GOT3 (cell line): Measurements from ENCODE around the gene ALDH1A2.
"Not testable (repeated sequence)": the region's sequence is repeated elsewhere in the genome, so short reads cannot be mapped to it uniquely, and the experiment has no call there.

Experiments
- DNase-seq: peaks from one replicate; lab custom pipeline; 2025; ENCODE audit warnings: mixed read lengths; lab: John Stamatoyannopoulos, UW

The ALDH1A2 gene

DNA sequence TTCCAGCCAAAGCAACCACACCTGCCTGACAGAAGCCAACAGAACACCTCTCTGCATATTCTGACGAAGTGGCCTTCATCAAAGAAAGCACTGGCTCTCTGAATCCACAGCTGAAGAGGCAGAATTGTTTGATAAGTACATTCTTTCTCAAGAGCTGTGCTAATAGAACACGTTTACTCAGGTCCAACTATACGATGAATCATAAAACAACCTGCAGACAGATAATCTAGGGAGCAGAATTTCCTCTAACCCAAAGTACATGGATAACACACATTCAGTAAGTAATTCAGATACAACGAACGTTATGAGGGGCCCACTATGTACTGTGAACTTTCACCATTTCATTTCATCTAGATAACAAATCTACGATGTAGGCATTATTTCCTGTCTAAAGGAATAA is 25.4 kb downstream of the ALDH1A2 start:
- no peak for DNase-seq

DNA sequence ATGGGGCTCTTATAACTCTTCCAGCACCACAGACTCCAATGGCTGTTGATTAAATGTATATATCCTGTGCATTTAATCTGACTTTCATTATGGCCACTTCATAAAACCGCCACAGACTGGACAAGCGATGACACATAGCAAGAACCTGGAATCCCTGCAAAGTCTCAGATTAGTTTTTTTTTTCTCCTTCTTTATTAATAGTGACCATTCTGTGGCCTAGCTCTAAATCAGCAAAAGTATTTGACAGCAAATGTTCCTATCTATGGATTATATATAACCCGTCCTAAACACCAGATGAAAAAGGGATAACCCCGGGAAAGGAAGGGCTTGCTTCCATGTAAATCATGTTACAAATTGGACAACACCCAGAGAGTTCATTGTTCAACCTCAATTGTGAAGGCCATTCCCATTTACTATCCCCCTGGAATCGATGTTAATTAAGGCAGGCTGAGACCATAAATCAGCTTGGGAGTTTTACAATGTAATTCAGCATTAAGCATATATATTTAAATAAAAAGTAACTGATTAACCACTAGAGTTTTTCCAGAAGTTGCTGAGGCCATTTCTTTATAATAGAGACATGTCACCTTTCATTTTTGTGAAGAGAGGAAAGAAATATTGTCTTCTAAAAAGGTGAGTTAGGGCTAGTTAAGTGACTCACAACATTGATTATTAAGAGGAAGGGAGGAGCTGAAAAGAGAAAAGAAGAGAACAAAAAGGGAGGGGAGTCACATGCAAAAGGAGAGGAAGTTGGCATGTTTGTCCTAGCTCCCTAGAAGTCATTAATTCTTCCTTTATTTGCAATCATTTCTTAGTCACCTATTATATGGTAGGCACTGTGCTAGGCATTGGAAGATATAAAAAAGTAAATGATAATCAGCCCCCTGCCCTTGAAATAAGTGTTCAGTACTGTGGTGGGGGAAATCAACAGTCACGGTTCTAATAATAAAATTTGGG is 26.2 kb downstream of the ALDH1A2 start:
- DNase-seq: no peak

DNA sequence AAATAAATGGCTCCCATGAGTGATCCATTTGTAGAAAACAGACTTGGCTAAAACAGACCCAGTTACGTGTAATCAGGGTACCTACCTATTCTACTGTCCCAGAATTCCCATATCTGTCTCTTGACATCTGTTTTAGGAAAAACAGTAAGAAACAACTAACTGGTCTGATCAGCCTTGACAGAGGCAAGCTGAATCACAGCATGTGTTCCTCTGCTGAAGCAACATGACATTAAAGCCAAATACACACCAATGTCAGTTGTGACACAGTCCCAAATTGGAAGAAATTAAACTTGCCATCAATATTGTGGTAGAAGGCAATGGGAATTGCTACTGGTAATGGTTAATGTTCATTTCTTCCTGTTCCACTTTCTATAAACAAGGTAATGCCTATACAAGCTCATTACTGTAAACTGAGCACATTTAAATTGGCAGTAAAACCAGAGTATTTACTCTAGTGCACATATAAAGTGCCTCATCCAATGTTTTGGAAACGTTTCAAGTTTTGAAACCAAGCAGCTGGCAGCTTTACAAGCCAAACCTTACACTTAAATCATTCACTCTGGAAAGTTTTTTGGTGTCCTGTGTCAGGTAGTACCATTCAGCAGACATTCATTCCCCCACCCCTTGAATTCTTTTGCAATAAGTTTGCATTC is 27.0 kb downstream of the ALDH1A2 start:
- no peak for DNase-seq

DNA sequence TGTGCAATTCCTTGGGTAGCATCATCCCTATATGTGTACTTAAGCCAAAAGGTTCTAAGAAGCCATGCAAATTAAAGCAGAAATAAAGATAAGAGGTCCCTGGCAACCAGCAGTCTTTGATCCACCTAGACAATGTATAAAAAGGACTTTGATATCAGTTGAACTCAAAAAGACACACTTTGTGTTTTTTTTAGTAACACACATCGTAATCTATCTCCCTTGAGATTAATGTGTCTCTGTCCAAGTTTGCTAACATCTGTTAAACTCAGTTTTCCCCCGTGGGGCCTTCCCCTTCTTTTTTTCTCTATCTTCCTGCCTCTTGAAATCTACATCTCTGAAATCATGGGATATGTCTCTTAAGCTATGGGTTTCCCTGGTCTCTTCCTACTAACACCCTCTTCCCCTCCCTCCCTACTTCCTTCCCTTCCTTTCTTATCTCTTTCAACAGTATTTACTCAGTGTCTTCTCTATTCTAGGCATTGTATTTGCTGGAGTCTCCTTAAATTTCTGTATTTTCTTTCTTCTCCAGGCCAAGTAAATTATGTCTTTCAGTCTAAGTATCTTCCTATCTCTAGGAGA is 27.7 kb downstream of the ALDH1A2 start:
- no peak for DNase-seq

DNA sequence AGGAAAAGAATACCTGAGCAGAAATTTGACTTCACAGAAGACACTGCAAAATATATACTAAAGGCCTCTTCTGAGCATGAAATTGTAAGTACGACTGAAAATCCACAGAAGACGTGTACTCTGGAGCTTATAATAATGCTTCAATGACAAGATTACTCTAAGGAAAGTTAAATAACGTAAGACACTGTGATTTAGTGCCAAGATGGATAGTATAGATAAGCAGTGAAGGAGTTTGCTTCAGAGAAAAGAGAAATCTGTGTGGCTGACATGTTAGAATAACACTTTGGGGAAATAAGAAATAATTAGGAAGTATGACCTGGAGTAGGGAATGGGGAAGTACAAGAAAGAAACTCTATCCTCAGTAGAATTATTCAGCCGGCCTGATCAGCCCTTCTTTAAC is 28.9 kb downstream of the ALDH1A2 start:
- no peak for DNase-seq

DNA sequence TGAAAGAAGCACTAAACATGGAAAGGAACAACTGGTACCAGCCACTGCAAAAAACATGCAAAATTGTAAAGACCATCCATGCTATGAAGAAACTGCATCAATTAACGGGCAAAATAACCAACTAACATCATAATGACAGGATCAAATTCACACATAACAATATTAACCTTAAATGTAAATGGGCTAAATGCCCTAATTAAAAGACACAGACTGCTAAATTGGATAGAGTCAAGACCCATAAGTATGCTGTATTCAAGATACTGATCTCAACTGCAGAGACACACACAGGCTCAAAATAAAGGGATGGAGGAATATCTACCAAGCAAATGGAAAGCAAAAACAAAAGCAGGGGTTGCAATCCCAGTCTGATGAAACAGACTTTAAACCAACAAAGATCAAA is 37.1 kb downstream of the ALDH1A2 start:
- not testable (repeated sequence) for DNase-seq

DNA sequence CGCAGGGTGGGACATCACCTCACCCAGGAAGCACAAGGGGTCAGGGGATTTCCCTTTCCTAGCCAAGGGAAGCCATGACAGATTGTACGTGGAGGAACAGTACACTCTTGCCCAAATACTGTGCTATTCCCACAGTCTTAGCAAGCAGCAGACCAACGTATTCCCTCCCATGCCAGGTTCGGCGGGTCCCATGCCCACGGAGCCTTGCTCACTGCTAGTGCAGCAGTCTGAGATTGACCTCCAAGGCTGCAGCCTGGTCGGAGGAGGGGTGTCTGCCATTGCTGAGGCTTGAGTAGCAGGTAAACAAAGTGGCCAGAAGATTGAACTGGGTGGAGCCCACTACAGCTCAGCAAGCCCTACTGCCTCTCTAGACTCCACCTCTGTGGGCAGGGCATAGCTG is 39.0 kb downstream of the ALDH1A2 start:
- no peak for DNase-seq

DNA sequence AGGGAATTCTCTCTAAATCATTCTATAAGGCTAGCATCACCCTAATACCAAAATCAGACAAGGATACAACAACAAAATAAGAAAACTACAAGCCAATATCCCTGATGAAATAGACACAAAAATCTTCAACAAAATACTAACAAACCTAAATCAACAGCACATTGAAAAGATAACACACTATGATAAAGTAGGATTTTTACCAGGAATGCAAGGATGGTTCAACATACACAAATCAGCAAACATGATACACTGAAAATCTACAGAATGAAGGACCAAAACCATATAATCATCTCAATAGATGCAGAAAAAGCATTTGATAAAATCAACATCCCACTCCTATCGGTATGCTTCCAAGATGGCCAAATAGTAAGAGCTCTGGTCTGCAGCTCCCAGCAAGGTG is 39.5 kb downstream of the ALDH1A2 start:
- no peak for DNase-seq

DNA sequence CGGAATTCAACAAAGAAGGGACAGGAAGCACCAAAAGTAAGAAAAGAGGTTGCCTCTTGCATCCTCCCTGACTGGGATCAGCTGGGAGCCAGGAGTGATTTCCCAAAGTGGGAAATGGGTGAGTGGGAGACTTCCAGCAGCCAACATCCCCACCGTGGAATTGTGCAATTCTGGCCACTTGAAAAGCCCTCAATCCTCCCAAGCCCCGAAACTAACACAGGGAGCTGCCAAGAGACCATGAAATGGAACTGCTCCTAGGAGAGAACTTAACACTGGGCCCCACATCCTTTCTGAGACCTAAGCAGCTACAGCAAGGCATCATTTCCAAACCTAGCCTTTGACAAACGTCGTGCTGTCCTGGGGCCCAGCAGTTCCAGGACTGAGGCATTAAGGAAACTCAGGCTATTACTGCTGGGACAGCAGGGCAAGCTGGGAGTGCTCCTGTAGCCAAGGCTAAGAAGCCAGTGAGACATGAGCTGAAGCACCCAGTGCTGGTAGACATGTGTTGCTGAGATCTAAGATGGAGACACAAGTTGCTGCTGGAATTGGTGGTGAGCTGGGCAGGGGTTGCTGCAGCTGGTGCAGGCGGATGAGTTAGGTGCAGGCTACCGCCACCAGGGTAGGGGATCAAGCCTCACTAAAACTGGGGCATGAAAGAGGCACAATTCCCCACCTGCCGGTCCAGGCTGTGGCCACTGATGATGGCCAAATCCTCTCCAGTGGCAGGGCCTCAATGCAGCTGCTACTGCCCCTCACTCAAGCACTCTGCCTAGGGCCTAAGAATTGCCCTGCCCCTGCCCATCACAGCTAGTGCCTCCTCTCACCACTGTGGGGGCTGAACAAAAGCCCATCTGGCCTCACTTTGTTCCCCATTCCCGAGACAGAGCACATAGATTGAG is 43.9 kb downstream of the ALDH1A2 start:
- DNase-seq: no peak

DNA sequence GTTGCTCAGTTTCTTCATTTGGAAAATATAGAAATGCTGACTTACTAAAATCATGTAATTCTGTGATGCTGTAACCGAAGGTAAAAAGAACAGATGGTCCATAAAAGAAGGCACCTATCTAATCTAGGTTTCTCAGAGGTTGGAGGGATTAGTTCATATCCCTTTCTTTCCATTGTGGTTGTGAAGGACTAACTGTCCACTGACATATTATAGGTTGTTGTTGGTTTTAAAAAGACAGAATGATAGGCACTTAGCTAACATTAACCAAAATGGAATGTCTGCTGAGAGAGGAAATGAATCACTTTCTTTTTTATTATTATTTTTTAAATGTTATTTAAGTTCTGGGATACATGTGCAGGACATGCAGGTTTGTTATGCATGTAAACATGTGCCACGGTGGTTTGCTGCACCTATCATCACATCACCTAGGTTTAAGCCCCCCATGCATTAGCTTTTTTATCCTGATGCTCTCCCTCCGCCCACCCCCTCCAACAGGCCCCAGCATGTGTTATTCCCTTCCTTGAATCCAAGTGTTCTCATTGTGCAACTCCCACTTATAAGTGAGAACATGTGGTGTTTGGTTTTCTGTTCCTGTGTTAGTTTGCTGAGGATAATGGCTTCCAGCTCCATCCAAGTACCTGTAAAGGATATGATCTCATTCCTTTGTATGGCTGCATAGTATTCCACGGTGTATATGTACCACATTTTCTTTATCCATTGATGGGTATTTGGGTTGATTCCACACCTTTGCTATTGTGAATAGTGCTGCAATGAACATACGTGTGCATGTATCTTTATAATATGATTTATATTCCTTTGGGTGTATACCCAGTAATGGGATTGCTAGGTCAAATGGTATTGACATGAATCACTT is 45.8 kb downstream of the ALDH1A2 start:
- no peak for DNase-seq

DNA sequence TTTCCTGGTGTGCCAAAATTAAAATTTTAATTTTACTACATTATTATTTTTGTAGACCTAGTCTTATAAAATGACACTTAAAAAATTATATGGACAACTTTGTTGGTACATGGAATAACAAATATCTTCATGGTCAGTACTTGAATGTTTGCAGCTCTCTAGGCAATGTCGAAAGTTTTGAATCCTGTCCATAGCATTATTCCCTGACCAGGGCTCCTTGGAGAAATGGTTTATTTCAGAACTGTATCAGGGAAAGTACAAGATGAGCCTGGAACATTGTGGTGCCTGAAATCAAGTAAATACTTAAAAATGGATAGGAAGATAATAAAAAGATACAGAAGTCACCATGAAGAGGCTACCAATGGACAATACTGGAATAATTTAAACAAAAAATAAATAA is 47.6 kb downstream of the ALDH1A2 start:
- DNase-seq: no peak

DNA sequence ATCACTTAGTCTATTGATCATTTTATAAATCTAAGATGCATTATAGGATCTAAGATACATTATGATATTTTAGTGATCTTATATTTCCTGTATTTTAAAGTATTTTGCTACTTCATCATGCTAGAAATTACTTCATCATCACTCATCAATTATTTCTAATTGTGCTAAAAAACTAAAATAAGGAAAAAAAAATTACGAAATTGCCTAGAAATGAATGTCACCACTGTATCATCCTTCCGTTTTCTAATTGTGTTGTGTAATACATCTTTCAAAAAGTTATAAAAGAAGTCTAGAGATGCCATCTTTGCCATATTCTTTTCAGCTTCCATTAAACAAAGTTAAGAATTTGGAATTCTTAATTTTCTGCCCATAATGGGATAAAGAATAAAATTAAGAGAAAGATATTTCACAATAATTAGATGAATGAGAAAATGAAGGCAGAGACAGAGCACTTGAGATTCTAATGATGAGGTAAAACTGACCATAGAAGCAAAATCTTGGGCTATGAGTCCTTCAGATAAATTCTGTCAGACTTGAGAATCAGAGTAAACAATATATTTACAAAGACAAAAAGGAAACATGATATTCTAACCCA is 48.8 kb downstream of the ALDH1A2 start:
- DNase-seq: no peak

DNA sequence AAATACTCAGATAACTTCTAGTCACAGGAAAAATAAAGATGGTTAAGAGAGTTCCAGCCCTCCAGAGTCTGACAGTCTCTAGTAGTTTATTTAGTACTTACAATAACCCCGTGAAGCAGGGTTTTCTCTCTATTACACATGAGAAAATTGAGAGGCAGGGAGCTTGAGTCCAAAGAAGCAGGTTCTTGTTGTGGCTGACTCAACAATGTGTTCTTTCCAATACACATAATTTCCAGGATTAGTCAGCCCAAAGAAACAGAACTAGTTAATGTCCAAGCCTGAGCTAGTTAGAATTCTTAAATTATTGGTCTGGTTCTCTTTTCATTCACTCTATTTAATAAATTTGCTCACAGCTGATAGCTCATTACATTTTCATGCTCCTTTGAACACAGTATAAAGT is 49.9 kb downstream of the ALDH1A2 start:
- no peak for DNase-seq

DNA sequence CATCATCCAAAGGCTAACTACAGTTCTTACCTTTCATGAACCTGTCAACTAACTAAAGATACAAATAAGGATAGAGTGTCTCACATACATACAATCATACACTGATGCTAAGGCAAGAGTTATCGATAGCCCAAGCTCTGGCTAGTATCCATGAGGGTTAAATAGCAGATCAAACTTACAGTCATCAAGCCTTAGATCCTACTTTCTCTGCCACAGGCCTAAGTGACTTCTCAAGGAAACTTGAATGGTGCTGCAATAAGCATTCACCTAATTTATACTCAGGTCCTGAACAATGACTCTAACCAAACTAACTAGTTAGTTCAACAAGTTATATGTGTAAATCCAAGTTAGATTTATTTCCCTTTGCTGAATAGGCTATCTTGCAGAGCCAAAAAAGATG is 51.0 kb downstream of the ALDH1A2 start:
- no peak for DNase-seq

DNA sequence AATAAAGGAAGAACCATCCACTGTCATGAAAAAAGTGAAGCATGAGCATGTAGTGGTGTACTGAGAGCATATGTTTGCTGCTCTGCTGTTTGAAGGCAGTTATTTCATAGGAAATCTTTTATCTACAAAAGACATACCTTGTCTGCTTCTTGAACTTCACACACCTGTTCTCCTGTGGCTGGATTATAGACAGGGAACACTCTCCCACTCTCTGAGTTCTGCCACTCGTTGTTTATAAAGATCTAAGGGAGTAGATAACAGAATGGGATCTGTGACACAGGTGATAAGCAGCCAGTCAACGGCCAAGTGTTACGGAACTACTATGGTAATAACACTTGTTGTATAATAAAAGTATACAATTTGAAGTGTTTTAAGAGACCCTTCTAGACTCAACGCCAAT is 51.5 kb downstream of the ALDH1A2 start:
- no peak for DNase-seq

DNA sequence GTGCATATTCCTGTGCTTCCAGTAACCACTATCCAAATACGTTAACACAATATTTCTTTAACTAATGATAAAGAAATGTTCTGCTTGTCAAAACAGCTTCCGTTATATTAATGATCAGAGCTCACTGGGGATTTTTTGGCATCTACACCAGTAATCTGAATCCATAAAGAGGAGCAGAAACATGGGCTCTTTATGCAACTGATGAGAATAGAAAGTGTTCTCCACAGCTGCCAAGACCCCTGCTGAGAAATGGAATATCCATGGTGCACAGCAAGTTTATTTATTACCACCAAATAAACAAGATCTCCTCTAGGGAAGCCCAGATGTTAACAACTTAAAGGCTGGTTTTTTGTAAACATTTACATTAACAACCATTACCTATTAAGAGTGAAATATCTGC is 54.5 kb downstream of the ALDH1A2 start:
- no peak for DNase-seq

DNA sequence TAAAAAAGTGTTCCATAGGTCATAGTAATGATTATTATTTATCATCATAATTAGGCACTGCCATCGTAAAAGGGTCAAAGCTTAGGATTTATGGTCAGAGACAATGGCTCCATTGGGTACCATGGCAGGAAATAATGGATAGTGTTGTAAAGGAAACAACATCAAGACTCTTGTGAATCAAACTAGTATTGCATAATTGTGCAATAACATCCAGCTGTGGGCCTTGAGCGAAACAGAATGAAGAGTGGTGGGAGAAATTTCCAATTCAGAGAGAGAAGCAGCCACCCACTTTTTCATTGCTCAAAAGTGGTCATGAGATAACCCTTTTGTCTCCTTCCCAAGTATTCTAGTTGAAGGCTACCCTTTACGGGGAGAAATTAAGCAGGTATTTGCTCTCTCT is 61.7 kb downstream of the ALDH1A2 start:
- DNase-seq: no peak

DNA sequence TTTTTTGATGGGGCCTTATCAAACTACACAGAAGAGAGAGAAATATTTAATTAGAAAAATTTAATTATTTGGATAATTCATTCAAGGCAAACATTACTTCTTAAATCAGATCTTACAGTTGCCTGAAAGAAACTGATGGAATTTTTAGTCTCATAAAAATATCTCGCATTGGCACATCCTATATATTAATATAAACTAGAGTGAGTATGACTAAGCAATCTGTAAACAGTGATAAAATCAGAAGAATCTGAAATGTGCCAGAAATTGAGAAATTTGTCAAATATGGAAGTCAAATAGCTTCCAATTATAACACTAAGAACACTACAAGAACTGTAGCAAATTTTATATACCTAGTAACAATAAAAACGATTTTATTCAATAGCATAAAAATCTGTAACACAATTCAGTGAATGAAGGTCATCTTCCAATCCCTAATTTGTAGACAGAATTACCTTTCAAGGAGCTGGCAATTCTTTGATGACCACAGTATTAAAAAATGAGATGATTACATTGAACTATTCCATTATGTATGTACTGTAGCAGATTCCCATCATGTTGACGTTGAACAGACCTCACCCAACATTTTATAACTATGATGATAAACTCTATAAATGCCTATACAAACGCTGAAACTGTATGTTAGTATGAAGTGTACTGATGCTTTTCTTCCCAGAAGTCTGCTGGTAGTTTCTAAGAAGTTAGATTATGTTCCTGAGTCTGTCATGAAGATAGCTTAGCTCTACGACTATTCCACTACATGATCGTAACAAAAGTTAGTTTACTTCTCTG is 63.0 kb downstream of the ALDH1A2 start:
- no peak for DNase-seq

DNA sequence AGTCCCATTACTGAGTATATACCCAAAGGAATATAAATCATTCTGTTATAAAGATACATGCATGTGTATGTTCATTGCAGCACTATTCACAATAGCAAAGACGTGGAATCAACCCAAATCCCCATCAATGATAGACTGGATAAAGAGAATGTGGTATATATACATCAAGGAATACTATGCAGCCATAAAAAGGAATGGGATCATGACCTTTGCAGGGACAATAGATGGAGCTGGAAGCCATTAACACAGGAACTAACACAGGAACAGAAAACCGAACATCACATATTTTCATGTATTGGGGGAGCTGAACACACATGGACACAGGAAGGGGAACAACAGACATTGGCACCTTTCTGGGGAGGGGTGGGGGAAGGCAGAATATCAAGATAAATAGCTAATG is 65.8 kb downstream of the ALDH1A2 start:
- not testable (repeated sequence) for DNase-seq

DNA sequence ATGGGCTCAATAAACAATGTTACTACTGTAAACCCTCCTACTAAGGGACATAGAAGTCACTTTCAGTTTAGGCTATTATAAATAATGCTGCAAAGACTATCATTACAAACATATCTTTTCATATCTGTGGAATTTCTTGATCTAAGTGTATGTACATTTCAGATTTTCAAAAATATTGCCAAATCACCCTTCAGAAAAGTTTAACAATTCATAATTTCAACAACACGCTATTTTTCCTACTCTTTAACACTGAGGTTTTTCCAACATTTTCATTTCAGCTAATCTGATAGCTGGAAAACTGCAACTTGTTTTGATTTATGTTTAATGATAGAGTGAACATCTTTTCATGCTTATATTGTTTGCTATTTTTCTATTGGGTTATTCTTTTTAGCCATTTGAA is 69.0 kb downstream of the ALDH1A2 start:
- DNase-seq: no peak
